ENCODE results near the gene TXLNG.

TXLNG gene

GRCh38 chrX:16785247-16786138 lies 773 bp upstream of the TXLNG start:
- no peak for DNase-seq (ENCODE audit: low read depth in 3 of 3)

- peak in 2 of 3 experiments; percentile 17 to 24 for DNase-seq (ENCODE audit: low read depth in 3 of 3)
Observed at GRCh38 chrX:16786791-16787735, 797 bp downstream of the TXLNG start.

GRCh38 chrX:16788477-16788876 lies 2.2 kb downstream of the TXLNG start:
- DNase-seq (ENCODE audit: low read depth in 3 of 3), result no peak

- DNase-seq (ENCODE audit: low read depth in 3 of 3), result no peak
Observed at GRCh38 chrX:16796298-16796697, 10.0 kb downstream of the TXLNG start.

GRCh38 chrX:16797358-16797757 lies 11.1 kb downstream of the TXLNG start:
- no peak for DNase-seq (ENCODE audit: low read depth in 3 of 3)

GRCh38 chrX:16797841-16798240 lies 11.6 kb downstream of the TXLNG start:
- DNase-seq (ENCODE audit: low read depth in 3 of 3), result no peak

- DNase-seq (ENCODE audit: low read depth in 3 of 3), result no peak
Observed at GRCh38 chrX:16804923-16805464, 18.7 kb downstream of the TXLNG start.

GRCh38 chrX:16807548-16807947 lies 21.3 kb downstream of the TXLNG start:
- no peak for DNase-seq (ENCODE audit: low read depth in 3 of 3)

GRCh38 chrX:16807976-16808542 lies 21.8 kb downstream of the TXLNG start:
- no peak for DNase-seq (ENCODE audit: low read depth in 3 of 3)

- no peak for DNase-seq (ENCODE audit: low read depth in 3 of 3)
Observed at GRCh38 chrX:16814597-16814996, 28.3 kb downstream of the TXLNG start.

- DNase-seq (ENCODE audit: low read depth in 3 of 3), result no peak
Observed at GRCh38 chrX:16819634-16820033, 33.4 kb downstream of the TXLNG start.

GRCh38 chrX:16822723-16823122 lies 36.5 kb downstream of the TXLNG start:
- DNase-seq (ENCODE audit: low read depth in 3 of 3), result no peak

GRCh38 chrX:16825264-16826035 lies 39.2 kb downstream of the TXLNG start:
- no peak for DNase-seq (ENCODE audit: low read depth in 3 of 3)

- no peak for DNase-seq (ENCODE audit: low read depth in 3 of 3)
Observed at GRCh38 chrX:16826207-16826606, 39.9 kb downstream of the TXLNG start.

- no peak for DNase-seq (ENCODE audit: low read depth in 3 of 3)
Observed at GRCh38 chrX:16827225-16827624, 41.0 kb downstream of the TXLNG start.

GRCh38 chrX:16828124-16828908 lies 42.0 kb downstream of the TXLNG start:
- no peak for DNase-seq (ENCODE audit: low read depth in 3 of 3)

GRCh38 chrX:16832301-16832700 lies 46.0 kb downstream of the TXLNG start:
- DNase-seq (ENCODE audit: low read depth in 3 of 3), result no peak

GRCh38 chrX:16834806-16835205 lies 48.5 kb downstream of the TXLNG start:
- DNase-seq (ENCODE audit: low read depth in 3 of 3), result no peak

GRCh38 chrX:16836371-16836770 lies 50.1 kb downstream of the TXLNG start:
- no peak for DNase-seq (ENCODE audit: low read depth in 3 of 3)
